ENCODE measurements around the gene CFAP97.
"Not testable (repeated sequence)": the region's sequence is repeated elsewhere in the genome, so short reads cannot be mapped to it uniquely, and the experiment has no call there.

Gene CFAP97

DNA sequence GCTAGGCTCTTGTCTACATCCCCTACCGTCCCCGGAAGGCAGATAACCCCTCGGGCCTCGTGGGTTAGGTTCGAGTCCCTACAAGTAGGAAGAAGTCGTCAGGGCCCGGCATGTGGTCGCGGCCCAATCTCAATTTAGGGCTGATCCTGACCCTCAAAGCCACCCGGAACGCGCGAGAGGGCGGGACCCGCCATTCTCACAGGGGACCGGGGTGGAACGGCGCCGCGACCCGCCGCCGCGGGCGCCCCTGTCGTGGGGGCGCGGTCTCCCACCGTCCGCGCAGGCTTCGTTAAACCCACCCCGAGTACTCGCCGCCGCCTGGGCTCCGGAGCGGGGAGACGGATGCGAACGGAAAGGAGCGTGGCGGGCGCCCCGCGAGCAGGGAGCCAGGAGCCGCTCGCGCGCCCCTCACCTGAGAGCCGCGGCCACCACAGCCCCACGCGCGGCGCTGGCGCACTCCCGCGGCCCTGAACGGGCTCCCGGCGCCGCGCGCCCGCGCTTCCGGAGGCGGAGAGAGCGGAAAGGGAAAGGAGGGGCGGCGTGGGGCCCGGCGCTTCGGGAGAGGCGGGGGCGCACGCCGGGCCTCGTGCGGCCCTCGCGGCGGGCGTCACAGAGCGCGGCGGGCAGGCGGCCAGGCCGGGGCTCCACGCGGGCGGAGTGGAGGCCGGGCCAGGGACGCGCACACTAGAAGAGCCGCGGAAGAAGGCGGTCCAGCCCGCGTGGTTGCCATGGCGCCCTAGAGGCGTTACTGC, at the start of gene CFAP97:
TSS of gene CFAP97 (minus strand) at position 515 of the 752 bp plus-strand sequence. CDS start 12,804 bp downstream, outside the sequence.
- peak; percentile 93 for DNase-seq (ENCODE audit: low read depth)

DNA sequence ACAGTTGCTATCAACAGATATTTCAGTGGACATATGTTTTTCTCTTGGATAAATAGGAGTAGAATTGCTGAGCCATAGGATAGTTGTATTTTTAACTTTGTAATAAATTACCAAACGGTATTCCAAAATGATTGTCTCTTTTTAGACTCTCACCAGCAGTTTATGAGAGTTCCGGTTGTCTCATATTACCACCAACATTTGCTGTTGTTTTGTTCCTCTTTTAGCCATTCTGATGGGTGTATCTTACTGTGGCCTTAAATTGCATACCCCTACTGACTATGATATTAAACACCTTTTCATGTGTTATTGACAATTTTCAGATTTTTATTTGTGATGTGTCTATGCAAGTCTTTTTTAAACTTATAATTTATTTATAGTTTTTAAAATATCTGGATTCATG, 45.3 kb upstream of the CFAP97 start:
- no peak for DNase-seq (ENCODE audit: low read depth)

DNA sequence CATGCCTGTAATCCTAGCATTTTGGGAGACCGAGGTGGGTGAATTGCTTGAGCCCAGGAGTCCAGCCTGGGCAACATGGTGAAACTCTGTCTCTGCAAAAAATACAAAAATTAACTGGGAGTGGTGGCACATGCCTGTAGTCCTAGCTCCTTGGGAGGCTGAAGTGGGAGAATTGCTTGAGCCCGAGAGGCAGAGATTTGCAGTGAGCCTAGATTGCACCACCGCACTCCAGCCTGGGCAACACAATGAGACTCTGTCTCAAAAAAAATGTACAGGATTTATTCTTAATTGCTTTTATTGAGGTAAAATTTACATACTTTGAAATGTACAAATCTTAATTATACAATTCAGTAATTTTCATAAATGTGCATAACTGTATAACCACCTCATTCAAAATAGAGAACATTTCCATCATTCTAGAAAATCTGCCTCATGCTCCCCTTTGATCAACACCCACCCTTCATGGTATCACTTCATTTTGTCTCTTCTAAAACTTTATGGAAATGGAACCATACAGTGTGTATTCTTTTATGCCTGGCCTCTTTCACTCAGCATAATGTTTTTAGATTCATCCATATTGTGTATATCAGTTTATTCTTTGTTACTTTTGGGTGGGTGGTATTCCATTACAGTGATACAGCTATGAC, 44.7 kb upstream of the CFAP97 start:
- no peak for DNase-seq (ENCODE audit: low read depth)

DNA sequence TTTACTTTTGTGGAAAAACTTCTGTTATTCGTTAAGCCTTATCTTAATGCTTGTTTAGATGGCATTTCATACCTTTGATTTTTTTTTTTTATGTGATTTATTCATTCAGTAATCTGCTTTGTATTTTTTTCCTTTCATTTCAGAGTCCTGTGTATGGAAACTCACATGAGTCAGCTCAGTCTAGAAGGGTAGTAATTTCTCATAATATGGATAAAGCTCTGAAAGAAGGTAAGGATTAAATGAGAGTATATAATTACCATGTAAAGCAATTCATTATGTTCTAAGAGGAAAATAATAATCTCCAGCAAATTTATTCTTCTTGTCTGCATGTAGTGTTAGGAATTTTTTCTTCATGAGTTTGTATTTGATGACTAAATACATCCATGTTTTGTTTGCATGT, 43.4 kb upstream of the CFAP97 start:
- no peak for DNase-seq (ENCODE audit: low read depth)

DNA sequence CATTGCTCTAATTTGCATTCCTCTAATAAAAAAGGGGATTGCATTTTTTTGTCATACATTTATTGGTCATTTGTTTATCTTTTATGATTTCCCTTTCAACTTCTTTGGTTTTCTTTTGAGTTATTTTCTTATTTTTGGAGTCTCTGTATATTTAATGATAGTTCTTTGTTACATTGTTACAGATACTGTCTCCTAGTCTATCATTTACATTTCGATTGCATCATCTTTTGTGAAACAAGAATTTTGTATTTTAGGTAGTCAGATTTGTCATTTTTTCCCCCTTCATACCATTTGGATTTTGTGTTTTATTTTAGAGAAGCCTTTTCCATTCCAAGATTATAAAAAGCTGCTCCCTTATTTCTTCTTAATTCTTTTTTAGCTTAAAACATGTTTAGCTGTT, 42.7 kb upstream of the CFAP97 start:
- DNase-seq (ENCODE audit: low read depth) = no peak

DNA sequence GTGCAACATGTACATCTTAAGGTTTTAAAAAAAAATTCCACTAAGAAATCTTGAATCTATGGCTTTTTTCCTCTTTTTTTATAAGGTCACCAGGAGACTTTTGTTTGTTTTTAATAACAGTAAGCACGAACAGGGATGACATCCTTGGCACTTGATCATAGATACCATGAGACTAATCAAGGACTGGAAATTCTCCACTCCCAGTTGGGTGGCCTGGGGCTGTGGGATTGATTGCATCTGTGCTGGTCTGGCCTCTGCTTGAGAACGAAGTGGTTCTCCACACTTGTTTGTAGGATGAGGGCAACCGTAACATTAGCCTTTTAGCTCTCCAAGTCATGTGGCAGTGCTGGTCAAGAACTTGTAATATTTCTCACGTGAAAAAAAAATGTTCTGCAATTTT, 41.0 kb upstream of the CFAP97 start:
- DNase-seq (ENCODE audit: low read depth) = peak; percentile 56

DNA sequence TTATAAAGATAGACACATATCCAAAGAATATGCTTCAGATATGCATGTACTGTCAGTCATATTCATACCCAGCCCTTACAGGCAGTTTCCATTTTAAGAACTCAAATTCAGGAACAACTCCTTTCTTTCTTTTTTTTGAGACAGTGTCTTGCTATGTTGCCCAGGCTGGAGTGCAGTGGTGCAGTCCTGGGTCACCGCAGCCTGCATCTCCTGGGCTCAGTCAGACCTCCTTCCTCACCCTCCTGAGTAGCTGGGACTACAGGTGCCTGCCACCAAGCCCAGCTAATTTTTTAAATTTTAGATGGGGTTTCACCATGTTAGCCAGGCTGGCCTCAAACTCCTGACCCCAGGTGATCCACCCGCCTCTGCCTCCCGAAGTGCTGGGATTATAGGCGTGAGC, 40.1 kb upstream of the CFAP97 start:
- DNase-seq (ENCODE audit: low read depth) = no peak

DNA sequence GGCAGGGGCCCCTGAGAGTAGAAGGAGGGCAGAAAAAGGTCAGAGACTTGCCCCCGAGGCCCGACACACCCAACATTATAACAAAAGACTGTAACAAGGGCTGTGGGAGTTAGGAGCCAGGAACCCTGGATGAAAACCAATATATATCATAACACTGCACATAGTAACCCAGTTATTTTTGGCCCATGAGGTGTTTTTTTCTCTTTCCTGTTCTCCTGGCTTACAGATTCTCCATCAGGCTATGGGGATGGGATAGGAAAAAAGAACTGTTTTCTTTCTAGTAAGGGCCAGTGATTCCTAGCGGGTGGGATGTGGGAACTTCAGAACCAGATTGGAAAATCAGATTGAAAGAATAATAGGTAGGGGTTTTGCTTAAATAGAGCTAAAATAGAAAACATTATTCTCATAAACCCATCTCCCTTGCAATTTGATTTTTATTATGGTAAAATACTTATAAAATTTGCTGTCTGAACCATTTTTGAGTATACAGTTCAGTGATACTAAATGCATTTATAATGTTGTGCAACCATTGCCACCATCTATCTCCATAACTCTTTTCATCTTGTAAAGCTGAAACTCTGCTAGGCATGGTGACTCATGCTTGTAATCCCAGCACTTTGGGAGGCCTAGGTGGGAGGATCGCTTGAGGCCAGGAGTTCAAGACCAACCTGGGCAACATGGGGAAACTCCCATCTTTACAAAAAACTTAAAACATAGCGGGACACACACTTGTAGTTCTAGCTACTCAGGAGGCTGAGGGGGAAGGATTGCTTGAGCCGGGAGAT, 39.1 kb upstream of the CFAP97 start:
- DNase-seq (ENCODE audit: low read depth) = peak; percentile 18

DNA sequence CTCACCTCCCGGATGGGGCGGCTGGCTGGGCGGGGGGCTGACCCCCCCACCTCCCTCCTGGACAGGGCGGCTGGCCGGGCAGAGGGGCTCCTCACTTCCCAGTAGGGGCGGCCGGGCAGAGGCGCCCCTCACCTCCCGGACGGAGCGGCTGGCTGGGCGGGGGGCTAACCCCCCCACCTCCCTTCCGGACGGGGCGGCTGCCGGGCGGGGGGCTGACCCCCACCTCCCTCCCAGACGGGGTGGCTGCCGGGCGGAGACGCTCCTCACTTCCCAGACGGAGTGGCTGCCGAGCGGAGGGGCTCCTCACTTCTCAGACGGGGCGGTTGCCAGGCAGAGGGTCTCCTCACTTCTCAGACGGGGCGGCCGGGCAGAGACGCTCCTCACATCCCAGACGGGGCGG, 36.7 kb upstream of the CFAP97 start:
- DNase-seq (ENCODE audit: low read depth) = not testable (repeated sequence)

DNA sequence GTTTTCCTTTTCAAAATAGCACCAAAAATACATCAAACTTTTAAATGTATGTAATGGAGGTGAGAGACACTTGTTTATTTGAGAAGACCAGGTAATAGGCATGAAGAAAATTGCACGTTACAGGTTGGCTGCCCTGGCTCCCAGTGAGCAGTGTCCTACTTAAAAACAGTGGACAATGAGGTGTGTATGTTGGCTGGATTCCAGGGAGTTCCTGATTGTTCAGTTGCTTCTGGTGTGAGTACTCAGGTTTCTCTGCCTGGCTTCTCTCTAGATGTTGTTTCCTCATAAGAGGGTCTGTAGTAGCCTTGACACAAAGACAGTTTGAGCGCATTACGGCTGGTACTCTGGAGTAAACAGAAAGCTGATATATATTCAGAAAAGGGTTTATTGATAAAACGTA, 35.0 kb upstream of the CFAP97 start:
- DNase-seq (ENCODE audit: low read depth) = peak; percentile 13

DNA sequence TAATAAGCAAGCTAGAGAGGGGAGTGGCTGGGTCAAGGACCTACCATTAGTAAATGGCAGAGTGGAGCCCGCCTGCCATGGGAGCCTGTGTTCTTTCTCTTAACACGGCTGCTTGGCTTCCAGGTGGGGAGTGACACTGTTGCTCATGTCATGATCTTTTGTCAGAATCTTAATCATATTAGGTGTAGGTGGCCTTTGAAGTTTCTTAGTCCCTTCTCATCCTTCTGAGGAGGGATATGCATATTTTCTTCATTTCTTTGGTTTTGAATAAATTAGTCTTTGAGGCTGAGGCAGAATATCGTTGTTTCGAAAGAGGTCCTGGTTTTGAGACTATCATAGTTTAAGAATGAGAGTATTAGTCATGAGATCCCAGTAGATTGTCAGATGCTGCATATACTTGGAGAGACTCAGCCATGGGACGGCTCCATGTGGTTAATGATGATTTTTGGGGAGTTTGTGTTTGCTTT, 34.4 kb upstream of the CFAP97 start:
- peak; percentile 79 for DNase-seq (ENCODE audit: low read depth)

DNA sequence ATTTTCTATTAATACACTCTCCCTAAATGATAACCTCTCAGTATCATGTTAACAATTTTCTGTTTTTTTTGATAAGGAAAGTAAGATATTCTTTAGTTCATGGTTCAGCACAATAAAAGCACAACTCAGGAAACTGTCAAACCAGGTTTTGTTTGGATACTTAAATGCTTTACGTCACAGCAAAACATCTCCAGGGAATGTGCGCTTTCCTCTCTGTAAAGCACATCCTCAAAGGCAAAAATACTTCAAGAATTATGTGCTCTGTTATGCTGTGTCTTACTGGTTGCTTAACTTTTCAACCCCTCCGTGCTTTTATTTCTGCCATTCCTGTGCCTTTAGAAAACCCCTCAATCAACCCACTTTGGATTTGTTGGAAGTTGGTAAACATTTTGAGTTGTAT, 33.4 kb upstream of the CFAP97 start:
- DNase-seq (ENCODE audit: low read depth) = no peak

DNA sequence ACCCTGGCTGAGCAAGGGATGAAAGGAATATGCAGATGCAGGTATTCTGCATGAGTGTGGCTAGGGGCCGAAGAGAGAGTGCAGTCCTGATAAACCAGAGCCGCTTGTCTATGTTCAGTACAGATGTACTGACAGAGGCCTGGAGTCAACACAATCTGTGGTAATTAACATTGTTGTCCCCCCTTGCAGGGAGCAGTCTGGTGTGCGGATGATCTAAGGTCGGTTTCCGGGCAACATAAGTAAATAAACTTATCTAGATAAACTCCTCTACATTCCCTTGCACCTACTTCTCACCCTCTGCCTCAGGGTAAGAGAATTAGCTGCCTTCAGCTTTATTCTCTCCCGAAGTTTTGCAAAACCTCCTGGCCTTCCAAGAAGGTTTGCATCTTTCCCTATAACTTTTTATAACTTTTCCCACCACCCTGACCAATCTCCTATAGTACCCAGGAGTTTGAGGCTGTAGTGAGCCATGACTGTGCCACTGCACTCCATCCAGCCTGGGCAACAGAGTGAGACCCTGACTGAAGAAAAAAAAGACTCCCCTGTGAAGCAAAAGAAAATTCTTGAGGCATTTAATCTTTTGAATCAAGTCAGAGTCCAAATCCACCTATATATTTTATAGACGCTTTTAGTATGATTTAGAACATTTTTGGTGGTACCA, 32.2 kb upstream of the CFAP97 start:
- peak; percentile 33 for DNase-seq (ENCODE audit: low read depth)

DNA sequence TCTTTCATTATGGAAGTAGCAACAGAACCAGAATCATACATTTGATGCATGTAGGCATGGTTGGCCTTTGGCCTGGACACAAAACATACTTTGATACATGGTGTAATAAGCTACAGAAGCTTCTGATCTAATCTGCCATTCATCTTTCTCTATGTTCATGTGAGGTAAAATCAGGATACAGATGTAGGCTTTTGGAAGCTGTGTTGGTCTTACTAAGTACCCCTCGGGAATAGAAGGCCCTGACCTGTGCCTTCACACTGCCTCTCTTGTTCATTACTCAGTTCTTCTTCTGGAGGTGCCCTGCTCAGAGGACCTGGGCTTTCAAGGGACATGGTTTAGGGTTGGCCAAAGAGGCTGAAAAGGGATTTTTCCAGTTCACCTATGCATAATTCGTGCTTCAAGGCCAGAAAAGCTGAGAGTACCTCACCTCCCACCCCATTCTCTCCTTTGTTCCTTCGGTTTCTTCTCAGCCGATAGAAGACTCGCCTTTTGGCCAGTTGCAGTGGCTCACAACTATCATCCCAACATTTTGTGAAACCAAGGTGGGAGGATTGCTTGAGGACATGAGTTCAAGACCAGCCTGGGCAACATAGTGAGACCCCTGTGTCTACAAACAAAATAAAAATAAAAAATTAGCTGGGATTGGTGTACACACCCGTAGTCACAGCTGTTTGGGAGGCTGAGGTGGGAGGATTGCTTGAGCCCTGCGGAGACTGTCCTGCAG, 31.5 kb upstream of the CFAP97 start:
- no peak for DNase-seq (ENCODE audit: low read depth)

DNA sequence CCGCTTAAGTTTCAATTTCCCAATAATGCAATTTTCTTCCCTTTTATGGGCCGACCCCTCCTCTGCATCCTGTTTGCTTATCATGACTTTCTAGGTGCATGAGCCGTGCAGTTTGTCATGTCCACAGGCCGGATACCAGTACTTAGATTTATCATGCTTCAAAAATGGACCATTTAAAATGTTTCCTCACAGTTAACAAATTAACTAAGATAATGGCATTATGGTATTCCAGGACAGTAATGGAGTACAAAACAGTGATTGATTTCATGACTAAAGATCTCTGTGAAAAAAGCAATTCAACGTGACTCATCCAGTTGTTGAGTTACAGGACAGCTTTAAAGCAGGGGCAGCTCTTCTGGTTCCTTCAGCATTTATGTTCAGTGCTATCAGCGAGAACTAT, 28.6 kb upstream of the CFAP97 start:
- no peak for DNase-seq (ENCODE audit: low read depth)

DNA sequence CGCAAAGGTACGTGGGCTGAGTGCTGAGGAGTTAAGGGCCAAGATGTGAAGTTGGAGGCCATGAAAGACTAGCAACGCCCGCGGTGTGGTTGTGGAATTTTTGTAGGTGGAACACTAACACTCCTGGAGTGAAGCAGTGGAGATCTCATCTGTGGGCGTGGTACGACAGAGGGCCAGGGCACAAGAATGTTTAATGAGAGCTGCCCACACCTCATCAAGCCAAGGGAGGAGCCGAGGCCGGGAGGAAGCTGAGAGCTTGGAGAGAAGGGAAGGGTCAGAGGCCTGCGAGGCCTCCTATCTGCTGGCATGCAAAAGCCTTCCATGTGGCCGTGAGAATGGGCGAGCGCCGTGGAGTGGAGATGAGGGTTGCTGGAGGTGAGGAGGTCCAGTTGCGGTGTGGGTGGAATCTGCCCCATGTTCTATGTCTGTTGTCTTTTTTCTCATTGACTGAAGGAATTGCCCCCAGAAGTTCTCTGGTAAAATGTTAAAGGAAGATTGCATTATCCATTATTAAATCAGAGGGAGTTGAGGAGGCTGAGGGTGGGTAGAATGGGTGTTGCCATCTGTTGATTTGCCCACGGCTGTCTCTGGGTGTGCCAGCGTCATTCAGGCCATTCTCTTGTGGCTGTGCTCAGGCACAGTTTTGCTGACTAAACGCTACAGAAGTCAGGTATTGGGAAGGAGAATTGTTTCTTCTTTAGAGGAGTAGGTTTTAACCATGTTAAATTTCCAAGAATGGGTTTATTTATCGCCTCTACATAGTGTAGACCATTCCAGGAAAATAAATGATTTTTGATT, 25.4 kb upstream of the CFAP97 start:
- DNase-seq (ENCODE audit: low read depth) = no peak

DNA sequence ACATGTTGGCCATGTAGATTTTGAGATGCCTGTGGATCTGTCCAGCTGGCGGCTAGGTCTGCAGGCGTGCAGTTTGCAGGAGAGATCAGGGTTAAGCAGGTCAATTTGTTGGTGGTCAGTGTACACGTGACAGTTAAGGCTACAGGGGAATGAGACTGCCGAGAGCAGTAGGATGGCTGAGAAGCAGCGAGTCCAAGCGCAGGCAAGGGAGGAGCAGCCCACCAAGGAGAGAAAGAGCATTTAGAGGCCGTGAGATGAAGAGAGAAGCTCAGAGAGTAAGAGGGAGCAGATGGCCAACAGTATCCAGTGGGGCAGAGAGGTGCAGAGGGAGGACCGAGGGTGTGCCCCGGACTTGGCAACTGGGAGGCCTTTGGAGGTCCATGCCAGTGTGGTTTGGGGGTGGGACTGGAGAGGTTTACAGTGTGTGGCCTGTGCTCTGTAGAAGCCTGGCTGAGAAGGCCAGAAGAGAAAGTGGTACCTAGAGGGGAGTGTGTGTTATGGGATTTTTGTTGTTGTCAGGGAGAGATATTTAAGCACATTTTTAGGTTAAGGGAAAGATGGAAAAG, 24.0 kb upstream of the CFAP97 start:
- no peak for DNase-seq (ENCODE audit: low read depth)

DNA sequence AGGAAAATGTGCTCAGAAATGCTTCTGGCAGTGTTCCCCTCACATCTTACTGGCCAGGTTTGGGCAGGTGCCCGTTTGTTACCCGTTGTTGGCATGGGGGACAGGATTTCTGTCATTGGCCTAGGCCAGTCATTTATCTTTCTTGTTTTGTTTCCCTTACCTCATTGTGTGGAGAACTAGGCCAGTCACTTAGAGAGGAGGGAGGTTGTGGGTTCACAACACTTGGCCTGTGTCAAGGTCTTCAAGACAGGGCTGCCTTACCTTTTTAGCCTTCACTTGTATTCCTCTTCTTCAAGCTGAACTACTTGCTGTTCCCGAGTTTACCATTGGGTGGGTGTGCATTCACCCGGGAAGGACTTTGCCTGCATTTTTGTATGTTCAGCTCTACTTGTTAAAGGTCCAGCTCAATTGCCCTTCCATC, 23.3 kb upstream of the CFAP97 start:
- no peak for DNase-seq (ENCODE audit: low read depth)

DNA sequence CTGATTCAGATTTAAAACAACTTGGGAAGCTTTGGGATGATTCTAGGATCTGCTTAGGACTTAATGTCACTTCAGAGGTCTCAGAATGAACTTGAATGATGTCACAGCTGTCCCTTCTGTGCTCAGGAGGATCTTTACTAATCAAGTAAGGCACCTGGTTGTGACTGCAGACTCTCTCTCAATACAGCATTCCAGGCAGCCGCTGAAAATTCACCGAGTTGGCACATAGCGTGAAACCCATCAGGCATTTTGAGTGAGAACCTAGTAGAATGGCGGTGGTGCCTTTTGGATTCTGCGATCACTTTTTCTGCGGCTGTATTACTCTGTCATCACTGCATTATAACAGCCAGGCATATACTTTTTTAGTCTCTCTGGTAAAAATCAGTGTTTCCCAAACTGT, 22.1 kb upstream of the CFAP97 start:
- no peak for DNase-seq (ENCODE audit: low read depth)

DNA sequence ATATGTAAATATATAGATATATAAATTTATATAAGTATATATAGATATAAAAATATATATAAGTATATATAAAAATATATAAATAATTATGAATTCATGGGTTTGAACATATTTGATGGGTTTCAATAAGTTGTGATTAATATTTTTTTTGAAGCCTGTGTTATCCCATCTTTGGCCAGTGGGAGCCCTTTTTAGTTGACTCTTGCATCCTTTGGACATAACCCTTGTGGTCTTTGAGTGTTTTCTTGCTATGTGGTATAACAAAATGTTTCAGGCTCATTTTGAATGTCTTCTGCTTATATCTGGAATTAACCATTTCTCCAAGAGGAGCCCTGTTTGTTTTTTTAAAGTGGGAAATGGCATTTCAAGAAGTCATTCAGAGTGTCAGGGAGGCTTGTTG, 20.8 kb upstream of the CFAP97 start:
- no peak for DNase-seq (ENCODE audit: low read depth)
